Vagina (tissue), 2 donors: ENCODE data around the gene PCNA.

ENCODE experiments used
- POLR2A ChIP-seq, 2 donors: fragments of 450-650 bp; IDR thresholded peaks; one replicate each; pipeline ENCODE4 v1.6.1; 2017; ENCODE audit warnings: antibody characterized with exemption in 2 of 2, mild to moderate bottlenecking in 2 of 2, moderate library complexity in 2 of 2
- POLR2AphosphoS5 ChIP-seq, 2 donors: sonication (generic); formaldehyde crosslinking; IDR thresholded peaks; one replicate each; pipeline ENCODE4 v1.9.0; 2017; ENCODE audit warnings: antibody characterized with exemption in 2 of 2, mild to moderate bottlenecking in 2 of 2, low read depth in 1 of 2; ENCODE audit not compliant: insufficient read depth in 1 of 2
- TF ChIP-seq, protein P1 (sequence below), 3 experiments: fragments of 450-650 bp in 2 of 3; fragments of 200-600 bp in 1 of 3; sonication (generic) in 1 of 3; IDR thresholded peaks; one replicate each; pipeline ENCODE4 v1.5.1; 2017 to 2019; ENCODE audit warnings: antibody characterized with exemption in 3 of 3, mild to moderate bottlenecking in 2 of 3, moderate library complexity in 2 of 3

GRCh38 chr20:5104479-5104878 is 15.3 kb downstream of the PCNA start:
- TF ChIP-seq, protein P1, sequence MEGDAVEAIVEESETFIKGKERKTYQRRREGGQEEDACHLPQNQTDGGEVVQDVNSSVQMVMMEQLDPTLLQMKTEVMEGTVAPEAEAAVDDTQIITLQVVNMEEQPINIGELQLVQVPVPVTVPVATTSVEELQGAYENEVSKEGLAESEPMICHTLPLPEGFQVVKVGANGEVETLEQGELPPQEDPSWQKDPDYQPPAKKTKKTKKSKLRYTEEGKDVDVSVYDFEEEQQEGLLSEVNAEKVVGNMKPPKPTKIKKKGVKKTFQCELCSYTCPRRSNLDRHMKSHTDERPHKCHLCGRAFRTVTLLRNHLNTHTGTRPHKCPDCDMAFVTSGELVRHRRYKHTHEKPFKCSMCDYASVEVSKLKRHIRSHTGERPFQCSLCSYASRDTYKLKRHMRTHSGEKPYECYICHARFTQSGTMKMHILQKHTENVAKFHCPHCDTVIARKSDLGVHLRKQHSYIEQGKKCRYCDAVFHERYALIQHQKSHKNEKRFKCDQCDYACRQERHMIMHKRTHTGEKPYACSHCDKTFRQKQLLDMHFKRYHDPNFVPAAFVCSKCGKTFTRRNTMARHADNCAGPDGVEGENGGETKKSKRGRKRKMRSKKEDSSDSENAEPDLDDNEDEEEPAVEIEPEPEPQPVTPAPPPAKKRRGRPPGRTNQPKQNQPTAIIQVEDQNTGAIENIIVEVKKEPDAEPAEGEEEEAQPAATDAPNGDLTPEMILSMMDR (IDR thresholded peaks at IDR 0.05), result no peak
- TF ChIP-seq POLR2A (IDR thresholded peaks at IDR 0.05), result no peak
- no peak for TF ChIP-seq POLR2AphosphoS5 (IDR thresholded peaks at IDR 0.05; ENCODE audit: insufficient read depth in 1 of 2, low read depth in 1 of 2)
